H1 (cell line): ENCODE measurements around the gene CCDC28A. TPM values are rescaled to one million over a fixed set of nuclear protein-coding genes. Genes with fewer than 3 reads are reported as not detected.

ENCODE experiments used
- CTCF ChIA-PET: fragments of 300-600 bp; sonication (Branson Sonifier 250); formaldehyde crosslinking; loops from one replicate; lab custom pipeline; 2021; ENCODE audit not compliant: partially characterized antibody; lab: Charles Lee
- POLR2A ChIA-PET: fragments of 300-600 bp; sonication (Branson Sonifier 250); formaldehyde crosslinking; loops from one replicate; lab custom pipeline; 2021; ENCODE audit warnings: inconsistent platforms; ENCODE audit not compliant: partially characterized antibody; lab: Charles Lee
- DNase-seq, 2 experiments: peaks; one replicate each; pipeline versions ENCODE4 v3.0.0 to v3.0.0-alpha.2; 2010 to 2022; ENCODE audit warnings: low spot score in 2 of 2, low read depth in 1 of 2, mixed read lengths in 1 of 2
- FAIRE-seq: peaks from 2 replicates; lab custom pipeline; 2011; peaks lifted over from hg19 to GRCh38; lab: Jason Lieb, UNC
- H2AFZ ChIP-seq: 2 replicates; pipeline ENCODE4 v1.8.1; 2012; ENCODE audit warnings: low read length, inconsistent platforms
- H2AK5ac ChIP-seq: 2 replicates; pipeline ENCODE4 v1.6.1; 2013; ENCODE audit warnings: low read depth, low read length
- H2BK120ac ChIP-seq: replicated peaks from 2 replicates; pipeline ENCODE3; 2013; ENCODE audit warnings: low read depth, low read length, inconsistent platforms
- H2BK12ac ChIP-seq: 2 replicates; pipeline ENCODE4 v1.6.1; 2013; ENCODE audit warnings: low read depth, low read length
- H2BK15ac ChIP-seq: 2 replicates; pipeline ENCODE4 v1.6.1; 2013; ENCODE audit warnings: low read length
- H2BK20ac ChIP-seq: 2 replicates; pipeline ENCODE4 v1.6.1; 2013; ENCODE audit warnings: low read length
- H2BK5ac ChIP-seq: 2 replicates; pipeline ENCODE4 v1.6.1; 2013; ENCODE audit warnings: low read depth, low read length
- H3K14ac ChIP-seq: 2 replicates; pipeline ENCODE4 v1.6.1; 2013; ENCODE audit warnings: inconsistent platforms; ENCODE audit not compliant: insufficient read length
- H3K18ac ChIP-seq: 2 replicates; pipeline ENCODE4 v1.6.1; 2013; ENCODE audit warnings: low read length; ENCODE audit errors: extremely low read depth
- H3K23ac ChIP-seq: 2 replicates; pipeline ENCODE4 v1.6.1; 2013; ENCODE audit warnings: inconsistent platforms; ENCODE audit not compliant: insufficient read length
- H3K23me2 ChIP-seq: 2 replicates; pipeline ENCODE4 v1.6.1; 2013; ENCODE audit warnings: low read depth, low read length
- H3K27ac ChIP-seq: 2 replicates; pipeline ENCODE4 v1.6.1; 2011; ENCODE audit warnings: low read depth, low read length, inconsistent platforms
- H3K27me3 ChIP-seq, 4 experiments: replicated peaks in 1 of 4; 1 replicate in 1 of 4; 2 replicates in 3 of 4; pipeline versions ENCODE4 v1.6.1 to v1.8.1; 2011 to 2013; ENCODE audit warnings: low read length in 3 of 4, mild to moderate bottlenecking in 3 of 4, inconsistent platforms in 2 of 4, mixed read lengths in 2 of 4, moderate library complexity in 1 of 4; ENCODE audit not compliant: control insufficient read depth in 3 of 4, insufficient read depth in 3 of 4; ENCODE audit errors: extremely low read depth in 1 of 4
- H3K36me3 ChIP-seq, 4 experiments: 2 replicates each; pipeline versions ENCODE4 v1.6.1 to v1.8.1; 2011 to 2013; ENCODE audit warnings: mild to moderate bottlenecking in 4 of 4, low read length in 3 of 4, moderate library complexity in 2 of 4, control low read depth in 1 of 4, inconsistent platforms in 1 of 4; ENCODE audit not compliant: insufficient read depth in 4 of 4, control insufficient read depth in 2 of 4
- H3K4ac ChIP-seq: replicated peaks from 2 replicates; pipeline ENCODE3; 2013; ENCODE audit warnings: low read length, low read depth, mixed read lengths, inconsistent platforms; ENCODE audit not compliant: insufficient read length
- H3K4me1 ChIP-seq, 4 experiments: replicated peaks in 1 of 4; 1 replicate in 1 of 4; 2 replicates in 3 of 4; pipeline versions ENCODE4 v1.6.1 to v1.8.1; 2011 to 2013; ENCODE audit warnings: low read length in 3 of 4, inconsistent platforms in 2 of 4, mixed read lengths in 1 of 4; ENCODE audit not compliant: insufficient read depth in 4 of 4, control insufficient read depth in 3 of 4
- H3K4me2 ChIP-seq, 2 experiments: 2 replicates each; pipeline versions ENCODE4 v1.6.1 to v1.8.1; 2011 to 2013; ENCODE audit warnings: low read depth in 2 of 2, low read length in 2 of 2, control low read depth in 1 of 2, inconsistent platforms in 1 of 2, mild to moderate bottlenecking in 1 of 2; ENCODE audit not compliant: insufficient read depth in 1 of 2
- H3K4me3 ChIP-seq, 4 experiments: fragments of 200-600, 300-600 bp in 1 of 4; sonication (generic), shearing (Covaris generic), sonication (Bioruptor Twin) in 1 of 4; 2 replicates each; pipeline versions ENCODE4 v1.5.1 to v1.8.1; 2011 to 2016; ENCODE audit warnings: low read length in 4 of 4, low read depth in 3 of 4, control low read depth in 2 of 4, inconsistent platforms in 2 of 4, mild to moderate bottlenecking in 2 of 4, mixed read lengths in 1 of 4, moderate library complexity in 1 of 4; ENCODE audit not compliant: insufficient read depth in 2 of 4; ENCODE audit errors: extremely low read depth in 1 of 4
- H3K56ac ChIP-seq: replicated peaks from 2 replicates; pipeline ENCODE3; 2013; ENCODE audit warnings: low read depth, mild to moderate bottlenecking, mixed read lengths, low read length, inconsistent platforms; ENCODE audit not compliant: insufficient read length
- H3K79me1 ChIP-seq: 2 replicates; pipeline ENCODE4 v1.6.1; 2013; ENCODE audit warnings: low read depth, low read length, control low read depth
- H3K79me2 ChIP-seq, 2 experiments: 2 replicates each; pipeline versions ENCODE4 v1.6.1 to v1.8.1; 2012 to 2013; ENCODE audit warnings: low read length in 2 of 2, mild to moderate bottlenecking in 2 of 2, inconsistent platforms in 1 of 2; ENCODE audit not compliant: insufficient read depth in 2 of 2, control insufficient read depth in 1 of 2
- H3K9ac ChIP-seq, 4 experiments: replicated peaks in 1 of 4; 1 replicate in 1 of 4; 2 replicates in 3 of 4; pipeline versions ENCODE4 v1.6.1 to v1.8.1; 2011 to 2013; ENCODE audit warnings: low read depth in 3 of 4, low read length in 3 of 4, control low read depth in 2 of 4, mild to moderate bottlenecking in 2 of 4, moderate library complexity in 2 of 4, inconsistent platforms in 1 of 4; ENCODE audit errors: extremely low read depth in 1 of 4
- H3K9me3 ChIP-seq, 2 experiments: 2 replicates each; pipeline versions ENCODE4 v1.6.1 to v1.8.1; 2012 to 2013; ENCODE audit warnings: mild to moderate bottlenecking in 2 of 2, moderate library complexity in 2 of 2, control low read depth in 1 of 2, inconsistent platforms in 1 of 2, low read depth in 1 of 2, low read length in 1 of 2, mixed read lengths in 1 of 2; ENCODE audit not compliant: insufficient read depth in 2 of 2
- H4K20me1 ChIP-seq, 2 experiments: replicated peaks in 1 of 2; 2 replicates each; pipeline versions ENCODE3 to v1.8.1; 2011 to 2013; ENCODE audit warnings: inconsistent platforms in 2 of 2, low read length in 2 of 2, mild to moderate bottlenecking in 1 of 2; ENCODE audit not compliant: insufficient read depth in 2 of 2, control insufficient read depth in 1 of 2
- H4K5ac ChIP-seq: 2 replicates; pipeline ENCODE4 v1.6.1; 2013; ENCODE audit warnings: low read length, low read depth, mixed read lengths, inconsistent platforms; ENCODE audit not compliant: insufficient read length
- H4K8ac ChIP-seq: 2 replicates; pipeline ENCODE4 v1.8.0; 2013; ENCODE audit warnings: mild to moderate bottlenecking, moderate library complexity, low read length, inconsistent platforms; ENCODE audit not compliant: insufficient read depth; ENCODE audit errors: extremely low read depth
- H4K91ac ChIP-seq: replicated peaks from 2 replicates; pipeline ENCODE3; 2013; ENCODE audit warnings: low read length, mixed read lengths, inconsistent platforms; ENCODE audit not compliant: insufficient read length
- BACH1 ChIP-seq: IDR thresholded peaks from 2 replicates; pipeline ENCODE4 v1.6.1; 2012; ENCODE audit warnings: low read length, improper control_type of control experiment
- EZH2 ChIP-seq: fragments of 200-600 bp; sonication (generic); IDR thresholded peaks from 2 replicates; pipeline ENCODE4 v1.7.1; 2012; ENCODE audit warnings: low read depth, mild to moderate bottlenecking, moderate library complexity, low read length, inconsistent platforms; ENCODE audit not compliant: severe bottlenecking
- JUN ChIP-seq: IDR thresholded peaks from 2 replicates; pipeline ENCODE4 v1.6.1; 2011; ENCODE audit warnings: low read depth, mild to moderate bottlenecking, improper control_type of control experiment, low read length
- RBBP5 ChIP-seq: IDR thresholded peaks from 2 replicates; pipeline ENCODE4 v1.7.1; 2012; ENCODE audit warnings: low read depth, mild to moderate bottlenecking, inconsistent platforms, low read length, moderate library complexity, borderline replicate concordance
- RXRA ChIP-seq: IDR thresholded peaks from 2 replicates; pipeline ENCODE4 v1.6.1; 2011; ENCODE audit warnings: low read depth, mild to moderate bottlenecking, low read length, moderate library complexity; ENCODE audit not compliant: insufficient read depth
- SP1 ChIP-seq: IDR thresholded peaks from 2 replicates; pipeline ENCODE4 v1.6.1; 2011; ENCODE audit warnings: low read depth, low read length
- WGBS, 2 experiments: shearing (Covaris generic) in 1 of 2; methylation state at CpG; one replicate each; pipeline versions ENCODE4 v1.1.6 to v1.1.7; 2013 to 2015; ENCODE audit warnings: low lambda C conversion rate in 2 of 2, mixed read lengths in 2 of 2, inconsistent platforms in 1 of 2, low coverage in 1 of 2, missing lambda C conversion rate in 1 of 2; ENCODE audit not compliant: insufficient replicate concordance in 2 of 2, insufficient coverage in 1 of 2, insufficient read length in 1 of 2; ENCODE audit errors: extremely low coverage in 1 of 2, missing lambda C conversion rate in 1 of 2; 5-methylcytosine and 5-hydroxymethylcytosine counted together
- polyA plus RNA-seq, 7 experiments: library from polyadenylated mRNA; depleted of rRNA in 3 of 7; stranded (reverse) in 5 of 7; unstranded in 2 of 7; fragments of >200 nt in 5 of 7; fragments of 200-250 nt in 2 of 7; gene quantifications; 1 replicate in 5 of 7; 2 replicates in 1 of 7; 4 replicates in 1 of 7; pipeline versions ENCODE4 v1.2.1 to v1.2.3, GENCODE V29; 2011 to 2013; ENCODE audit warnings: missing spikeins in 2 of 7, mixed read lengths in 2 of 7
- total RNA-seq: library from RNA; stranded (reverse); fragmentation: NEBNext Ultra II Directional; extraction: Animal tissue kit (Norgen Biotek cat#: 25700); gene quantifications from 2 replicates; pipeline ENCODE4 v1.2.1, GENCODE V29; 2021

CCDC28A gene
- total and polyA plus RNA-seq, 2 of the 8 experiments (the other 6 are each of a cell fraction or from before 2014, with no cell fraction given) = 9.6 to 12.1 TPM

DNA sequence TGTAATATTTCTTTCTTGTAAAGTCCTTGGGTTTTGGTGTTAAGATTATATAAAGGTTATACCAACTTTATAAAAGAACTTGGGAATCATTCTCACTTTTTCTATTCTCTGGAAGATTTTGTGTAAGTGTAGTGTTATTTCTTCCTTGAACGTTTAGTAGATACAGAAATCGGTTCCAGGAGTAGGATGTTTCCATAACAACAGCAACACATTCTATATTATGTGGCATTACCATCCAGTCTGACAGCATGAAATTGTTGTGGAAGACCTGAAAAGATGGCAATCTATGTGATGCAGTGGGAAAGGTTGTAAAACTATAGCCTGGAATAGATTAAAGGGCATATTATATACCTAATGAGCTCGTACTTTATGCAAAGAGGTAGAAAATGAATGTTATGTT, 36.1 kb downstream of the CCDC28A start:
- Histone ChIP-seq H2BK15ac (no peak overlapping the region), H4K20me1 (no peaks in the 10 kb centered on the region), H3K79me2 (no peaks in the 10 kb centered on the region), H3K9me3 (no peaks in the 10 kb centered on the region), H2BK5ac (no peak overlapping the region), H3K14ac (no peak overlapping the region), H3K36me3 (no peaks in the 10 kb centered on the region), H3K4me3 (no peak overlapping the region), H4K8ac (no peak overlapping the region), H3K23ac (no peak overlapping the region), H3K79me1 (no peaks in the 10 kb centered on the region), H3K27ac (no peak overlapping the region), H3K18ac (no peak overlapping the region), H3K4me1 (no peaks in the 10 kb centered on the region), H3K9ac (no peak overlapping the region), H3K4me2 (no peak overlapping the region), H3K27me3 (peaks cover 0 to 1% (median 0%) of the 10 kb centered on the region in 4 experiments; a peak in 1 of 7 replicates), H3K56ac (no peak overlapping the region), H4K91ac (no peak overlapping the region), H2BK20ac (no peak overlapping the region), H3K4ac (no peak overlapping the region), H2BK12ac (no peak overlapping the region), H2AK5ac (no peak overlapping the region), H2AFZ (no peak overlapping the region), H4K5ac (no peak overlapping the region), H2BK120ac (no peak overlapping the region), H3K23me2 (no peaks in the 10 kb centered on the region)
- FAIRE-seq (no peak), DNase-seq (no peak)
- POLR2A ChIA-PET = no interaction called here
- TF ChIP-seq EZH2 (no peak), BACH1 (no peak), SP1 (no peak), RBBP5 (no peak), RXRA (no peak), JUN (no peak)
- 94% methylated on average over 3 of the region's 3 CpGs; no CpG with 5 or more reads in 1 of the 2 experiments for WGBS, 2 experiments
- CTCF ChIA-PET = no interaction called here
